ENCODE measurements around the gene FBXO38.

Gene FBXO38

DNA sequence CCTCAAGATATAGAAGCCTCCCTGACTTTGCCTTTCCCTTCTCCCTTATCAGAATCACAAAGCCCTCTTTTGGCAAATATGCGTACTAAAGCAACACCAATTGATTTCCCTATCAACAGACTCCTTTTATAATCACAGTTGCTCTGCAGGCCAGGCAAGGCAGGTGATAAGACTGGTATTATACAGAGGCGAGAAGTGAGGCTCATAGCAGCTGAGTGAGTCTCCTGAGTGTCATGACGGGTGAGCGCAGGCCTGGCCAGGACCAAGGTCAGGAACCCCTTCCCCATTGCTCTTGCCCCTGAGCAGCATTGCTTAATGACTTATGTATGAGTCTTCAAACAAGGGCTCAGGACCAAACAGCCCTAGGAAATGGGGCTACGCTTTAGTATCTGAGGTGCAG lies 70.8 kb downstream of the FBXO38 start:
- no peak for TF ChIP-seq CEBPB (IDR thresholded peaks at IDR 0.05)
- no peak for TF ChIP-seq TEAD4 (IDR thresholded peaks at IDR 0.05)
- no peak for TF ChIP-seq EP300 (IDR thresholded peaks at IDR 0.05; ENCODE audit: borderline replicate concordance)
- no peak for TF ChIP-seq YY1 (IDR thresholded peaks at IDR 0.05; ENCODE audit: low read depth)
- TF ChIP-seq CREB1 (IDR thresholded peaks at IDR 0.05; ENCODE audit: low read depth) = no peak
- TF ChIP-seq EGR1 (IDR thresholded peaks at IDR 0.05) = no peak

DNA sequence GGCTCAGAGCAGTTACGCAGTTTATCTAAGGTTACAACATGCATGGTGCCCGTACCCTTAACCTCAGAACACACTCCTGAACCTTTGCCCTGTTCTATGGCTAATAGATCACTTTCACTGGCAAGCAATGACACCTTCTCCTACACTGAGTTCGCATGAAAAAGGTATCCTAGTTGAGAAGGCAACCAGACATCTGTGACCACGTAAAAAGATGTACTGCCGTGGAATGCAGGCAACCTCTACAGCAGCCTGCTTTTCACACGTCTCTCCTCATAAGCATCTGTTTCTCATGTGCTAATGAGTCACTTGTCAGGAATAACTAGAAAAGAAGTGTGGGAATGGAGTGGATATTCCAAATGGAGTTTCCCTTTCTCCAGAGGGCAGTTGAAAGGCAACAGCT lies 71.4 kb downstream of the FBXO38 start:
- no peak for TF ChIP-seq NFIC (IDR thresholded peaks at IDR 0.05)
- no peak for TF ChIP-seq ZBTB7A (IDR thresholded peaks at IDR 0.05; ENCODE audit: low read depth)
- TF ChIP-seq EGR1 (IDR thresholded peaks at IDR 0.05) = no peak
- TF ChIP-seq, protein P1, sequence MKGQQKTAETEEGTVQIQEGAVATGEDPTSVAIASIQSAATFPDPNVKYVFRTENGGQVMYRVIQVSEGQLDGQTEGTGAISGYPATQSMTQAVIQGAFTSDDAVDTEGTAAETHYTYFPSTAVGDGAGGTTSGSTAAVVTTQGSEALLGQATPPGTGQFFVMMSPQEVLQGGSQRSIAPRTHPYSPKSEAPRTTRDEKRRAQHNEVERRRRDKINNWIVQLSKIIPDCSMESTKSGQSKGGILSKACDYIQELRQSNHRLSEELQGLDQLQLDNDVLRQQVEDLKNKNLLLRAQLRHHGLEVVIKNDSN (IDR thresholded peaks at IDR 0.05) = no peak
- TF ChIP-seq TCF12 (IDR thresholded peaks at IDR 0.05; ENCODE audit: low read depth) = no peak
- TF ChIP-seq FOXM1 (IDR thresholded peaks at IDR 0.05; ENCODE audit: borderline replicate concordance, low read depth) = no peak
- no peak for TF ChIP-seq CREB1 (IDR thresholded peaks at IDR 0.05; ENCODE audit: low read depth)

DNA sequence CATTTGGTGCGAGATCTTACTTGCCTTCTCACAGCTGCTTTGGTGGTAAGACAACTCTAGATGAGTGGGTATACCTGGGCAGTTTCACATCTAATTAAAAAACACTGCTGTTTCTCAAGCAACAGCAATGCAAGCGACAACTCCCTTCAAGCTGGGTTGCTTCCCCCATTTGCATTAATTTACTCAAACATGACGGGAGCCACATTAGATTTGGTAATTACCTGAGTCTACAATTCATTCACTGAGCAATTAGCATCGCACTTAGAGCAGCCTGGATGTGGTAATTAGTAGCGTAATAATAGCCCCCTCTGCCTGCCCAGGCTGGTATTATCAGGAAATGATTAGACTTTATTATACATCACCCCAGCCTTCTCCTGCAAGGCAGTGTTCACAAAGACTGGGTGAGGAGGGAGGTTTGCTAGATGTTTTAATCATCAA lies 73.4 kb downstream of the FBXO38 start:
- TF ChIP-seq TCF12 (IDR thresholded peaks at IDR 0.05; ENCODE audit: low read depth) = no peak
- peak; percentile 35 for TF ChIP-seq RAD21 (IDR thresholded peaks at IDR 0.05; ENCODE audit: low read depth)

DNA sequence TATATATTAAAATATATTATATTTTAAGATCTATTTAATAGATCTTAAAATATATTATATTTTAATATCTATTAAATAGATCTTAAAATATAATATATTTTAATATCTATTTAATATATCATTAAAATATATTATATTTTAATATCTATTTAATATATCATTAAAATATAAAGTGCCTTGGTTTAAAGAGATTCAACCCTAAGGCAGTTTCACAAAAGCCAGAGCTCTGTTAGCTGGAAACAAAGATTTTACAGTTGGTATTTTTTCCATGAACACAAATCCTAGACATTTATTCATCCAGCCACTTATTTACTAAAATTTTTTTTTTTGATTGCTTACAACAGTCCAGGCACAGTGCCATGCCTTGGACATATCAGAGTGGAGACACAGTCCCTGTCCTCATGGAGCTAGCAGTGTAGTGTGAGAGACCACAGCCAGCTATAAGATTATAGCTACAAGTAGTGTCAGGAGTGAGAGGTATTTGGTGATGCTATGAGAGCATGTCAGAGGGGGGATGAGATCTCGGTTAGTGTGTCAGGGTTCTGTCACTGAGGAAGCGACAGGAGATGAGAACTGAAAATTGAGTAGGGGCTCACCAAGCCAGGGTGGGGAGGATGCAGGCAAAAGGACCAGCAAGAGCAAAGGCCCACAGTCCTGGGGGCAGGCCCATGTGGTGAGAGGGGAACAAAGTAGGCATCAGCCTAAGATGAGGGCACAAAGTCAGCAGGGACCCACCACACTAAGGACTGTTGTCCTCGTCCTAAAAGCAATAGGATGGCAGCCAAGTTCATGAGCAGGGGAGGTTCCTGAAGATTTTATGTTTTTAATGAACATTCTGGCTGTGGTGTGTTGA lies 74.5 kb downstream of the FBXO38 start:
- TF ChIP-seq RAD21 (IDR thresholded peaks at IDR 0.05; ENCODE audit: low read depth) (no peak), YY1 (IDR thresholded peaks at IDR 0.05; ENCODE audit: low read depth) (no peak)

DNA sequence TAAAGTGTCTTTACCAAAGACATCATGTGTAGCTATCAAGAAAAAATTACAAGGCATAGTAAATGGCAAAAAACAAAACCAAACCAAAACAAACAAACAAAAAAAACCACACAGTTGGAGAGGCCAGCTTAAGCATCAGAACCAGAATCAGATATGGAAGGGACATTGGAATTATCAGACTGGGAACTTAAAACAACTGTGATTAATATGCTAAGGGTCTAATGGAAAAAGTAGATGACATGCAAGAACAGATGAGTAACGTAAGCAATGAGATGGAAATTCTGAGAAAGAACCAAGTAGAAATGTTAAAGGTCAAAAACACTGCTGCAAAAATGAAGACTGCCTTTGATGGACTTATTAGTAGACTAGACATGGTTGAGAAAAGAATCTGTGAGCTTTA lies 75.9 kb downstream of the FBXO38 start:
- TF ChIP-seq, protein P2, sequence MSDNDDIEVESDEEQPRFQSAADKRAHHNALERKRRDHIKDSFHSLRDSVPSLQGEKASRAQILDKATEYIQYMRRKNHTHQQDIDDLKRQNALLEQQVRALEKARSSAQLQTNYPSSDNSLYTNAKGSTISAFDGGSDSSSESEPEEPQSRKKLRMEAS (IDR thresholded peaks at IDR 0.05) = no peak
- TF ChIP-seq TEAD4 (IDR thresholded peaks at IDR 0.05) (no peak), TAF1 (IDR thresholded peaks at IDR 0.05; ENCODE audit: low read depth) (no peak), RAD21 (IDR thresholded peaks at IDR 0.05; ENCODE audit: low read depth) (no peak), NFIC (IDR thresholded peaks at IDR 0.05) (no peak), FOXM1 (IDR thresholded peaks at IDR 0.05; ENCODE audit: borderline replicate concordance, low read depth) (no peak), EP300 (IDR thresholded peaks at IDR 0.05; ENCODE audit: borderline replicate concordance) (no peak)

DNA sequence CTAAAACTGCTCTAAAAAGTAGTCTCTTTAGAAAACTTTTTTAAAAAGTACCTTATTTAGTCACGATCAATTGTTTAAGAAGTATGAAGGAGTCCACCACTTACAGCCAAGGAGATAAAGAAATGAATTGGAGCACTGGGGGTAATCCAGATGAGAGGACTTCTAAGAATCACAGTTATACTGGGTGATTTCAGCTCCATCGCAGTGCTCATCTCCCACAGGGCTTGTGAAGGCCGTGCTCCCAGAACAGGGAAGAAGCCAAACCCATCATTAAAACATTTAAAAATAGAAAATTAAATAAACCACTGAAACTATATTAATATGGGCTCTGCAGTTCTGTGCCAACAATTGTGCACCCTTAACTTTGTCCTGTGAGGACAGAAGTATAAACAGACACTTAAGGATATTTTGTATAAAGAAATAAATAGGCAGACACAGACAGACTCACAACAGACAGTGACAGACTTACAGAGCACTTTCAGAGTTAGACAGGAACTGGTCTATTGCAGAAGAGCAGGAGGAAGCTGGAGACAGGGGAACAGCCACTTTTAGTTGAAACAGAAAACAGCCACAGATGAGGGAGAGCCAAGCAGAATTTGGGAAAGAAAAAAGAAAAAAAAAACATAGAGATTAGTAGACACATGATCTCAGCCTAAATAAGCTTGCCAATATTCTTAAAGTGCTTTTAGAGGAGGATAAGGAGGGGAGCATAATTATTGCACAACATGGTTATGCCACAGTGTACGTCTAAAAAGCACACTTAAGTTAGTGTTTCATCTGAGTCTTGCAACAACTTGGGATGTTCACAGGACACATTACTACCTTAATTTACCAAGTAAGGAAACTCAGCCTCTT lies 81.8 kb downstream of the FBXO38 start:
- TF ChIP-seq EGR1 (IDR thresholded peaks at IDR 0.05) (no peak), NFIC (IDR thresholded peaks at IDR 0.05) (no peak), FOXM1 (IDR thresholded peaks at IDR 0.05; ENCODE audit: borderline replicate concordance, low read depth) (no peak), EP300 (IDR thresholded peaks at IDR 0.05; ENCODE audit: borderline replicate concordance) (no peak)
- TF ChIP-seq, protein P2 (IDR thresholded peaks at IDR 0.05) = no peak
- TF ChIP-seq, protein P3, sequence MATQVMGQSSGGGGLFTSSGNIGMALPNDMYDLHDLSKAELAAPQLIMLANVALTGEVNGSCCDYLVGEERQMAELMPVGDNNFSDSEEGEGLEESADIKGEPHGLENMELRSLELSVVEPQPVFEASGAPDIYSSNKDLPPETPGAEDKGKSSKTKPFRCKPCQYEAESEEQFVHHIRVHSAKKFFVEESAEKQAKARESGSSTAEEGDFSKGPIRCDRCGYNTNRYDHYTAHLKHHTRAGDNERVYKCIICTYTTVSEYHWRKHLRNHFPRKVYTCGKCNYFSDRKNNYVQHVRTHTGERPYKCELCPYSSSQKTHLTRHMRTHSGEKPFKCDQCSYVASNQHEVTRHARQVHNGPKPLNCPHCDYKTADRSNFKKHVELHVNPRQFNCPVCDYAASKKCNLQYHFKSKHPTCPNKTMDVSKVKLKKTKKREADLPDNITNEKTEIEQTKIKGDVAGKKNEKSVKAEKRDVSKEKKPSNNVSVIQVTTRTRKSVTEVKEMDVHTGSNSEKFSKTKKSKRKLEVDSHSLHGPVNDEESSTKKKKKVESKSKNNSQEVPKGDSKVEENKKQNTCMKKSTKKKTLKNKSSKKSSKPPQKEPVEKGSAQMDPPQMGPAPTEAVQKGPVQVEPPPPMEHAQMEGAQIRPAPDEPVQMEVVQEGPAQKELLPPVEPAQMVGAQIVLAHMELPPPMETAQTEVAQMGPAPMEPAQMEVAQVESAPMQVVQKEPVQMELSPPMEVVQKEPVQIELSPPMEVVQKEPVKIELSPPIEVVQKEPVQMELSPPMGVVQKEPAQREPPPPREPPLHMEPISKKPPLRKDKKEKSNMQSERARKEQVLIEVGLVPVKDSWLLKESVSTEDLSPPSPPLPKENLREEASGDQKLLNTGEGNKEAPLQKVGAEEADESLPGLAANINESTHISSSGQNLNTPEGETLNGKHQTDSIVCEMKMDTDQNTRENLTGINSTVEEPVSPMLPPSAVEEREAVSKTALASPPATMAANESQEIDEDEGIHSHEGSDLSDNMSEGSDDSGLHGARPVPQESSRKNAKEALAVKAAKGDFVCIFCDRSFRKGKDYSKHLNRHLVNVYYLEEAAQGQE (IDR thresholded peaks at IDR 0.05; ENCODE audit: low read depth) = no peak

DNA sequence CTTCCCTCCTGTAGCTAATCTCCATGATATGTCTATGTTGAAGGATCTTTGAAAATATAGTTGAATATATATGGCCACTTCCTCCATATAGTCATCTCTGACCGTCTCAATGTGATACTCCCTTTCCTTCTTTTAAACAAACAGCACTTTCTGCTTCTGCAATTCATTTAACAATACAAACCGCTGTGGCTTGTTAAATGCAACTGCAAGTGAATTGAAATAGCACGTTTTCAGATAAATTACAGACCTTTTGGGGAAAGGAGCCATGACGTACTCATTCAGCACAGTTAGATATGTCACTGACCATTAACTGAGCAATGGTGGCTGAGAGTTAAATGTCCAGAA lies 82.5 kb downstream of the FBXO38 start:
- TF ChIP-seq TEAD4 (IDR thresholded peaks at IDR 0.05) = no peak
- TF ChIP-seq, protein P2 (IDR thresholded peaks at IDR 0.05) = no peak
- TF ChIP-seq, protein P3 (IDR thresholded peaks at IDR 0.05; ENCODE audit: low read depth) = no peak
- TF ChIP-seq, protein P1 (IDR thresholded peaks at IDR 0.05) = no peak
- TF ChIP-seq CREB1 (IDR thresholded peaks at IDR 0.05; ENCODE audit: low read depth) = no peak
- TF ChIP-seq EP300 (IDR thresholded peaks at IDR 0.05; ENCODE audit: borderline replicate concordance) = no peak

Measured in Ishikawa (cell line).